Subcutaneous adipose tissue (tissue), 4 donors: ENCODE measurements around the gene ZBTB16. TPM values are rescaled to one million over a fixed set of nuclear protein-coding genes. Genes with fewer than 3 reads are reported as not detected.

Experiments used
- CTCF ChIP-seq: fragments of 450-650 bp; IDR thresholded peaks from one replicate; pipeline ENCODE4 v1.5.1; 2016; ENCODE audit warnings: low read depth, mild to moderate bottlenecking, control low read depth, antibody characterized with exemption, moderate library complexity
- total RNA-seq, 4 donors: library from RNA; depleted of rRNA; stranded (reverse); fragments of >200 nt; gene quantifications; one replicate each; pipeline ENCODE4 v1.1.0, GENCODE V29; 2016

ZBTB16 gene
- total RNA-seq, 4 donors from 2014 or later, result 167 to 446 (median 261) TPM

GRCh38 chr11:114166362-114166761, 106.9 kb downstream of the ZBTB16 start:
- no peak for TF ChIP-seq CTCF

- no peak for TF ChIP-seq CTCF
Observed at GRCh38 chr11:114166897-114167323, 107.4 kb downstream of the ZBTB16 start.

- TF ChIP-seq CTCF, result no peak
Observed at GRCh38 chr11:114167355-114167754, 107.8 kb downstream of the ZBTB16 start.

DNA sequence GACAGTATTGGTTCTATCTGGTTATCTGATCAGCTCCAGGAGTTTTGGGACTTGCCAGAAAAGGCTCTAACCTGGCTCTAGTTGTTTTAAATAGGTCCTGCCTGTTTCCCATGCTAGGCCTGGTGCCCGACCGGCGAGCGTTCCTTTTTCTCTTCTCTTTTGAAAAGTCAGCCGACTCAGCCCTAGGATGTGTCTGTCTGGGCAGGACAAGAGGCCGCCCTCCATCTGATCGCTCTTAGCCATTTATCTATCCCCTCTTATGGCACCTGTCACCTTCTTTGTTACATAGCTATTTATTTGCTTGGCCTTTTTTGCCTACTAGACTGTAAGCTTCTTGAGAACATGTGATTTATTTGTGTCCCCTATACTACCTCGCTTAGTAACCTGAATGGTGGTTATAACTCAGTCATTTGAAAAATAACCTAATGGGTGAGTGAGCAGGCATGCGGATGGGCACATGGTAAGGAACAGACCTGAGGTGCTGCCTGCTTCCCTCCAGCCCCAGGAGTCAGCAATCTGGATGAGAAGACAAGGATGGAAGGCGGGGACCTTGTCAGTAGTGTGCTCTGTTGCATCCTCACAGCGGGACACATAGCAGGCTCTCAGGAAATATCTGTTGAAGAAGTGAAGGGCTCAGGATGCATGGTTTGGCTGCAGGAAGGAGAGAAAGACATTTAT, 108.4 kb downstream of the ZBTB16 start:
- no peak for TF ChIP-seq CTCF

DNA sequence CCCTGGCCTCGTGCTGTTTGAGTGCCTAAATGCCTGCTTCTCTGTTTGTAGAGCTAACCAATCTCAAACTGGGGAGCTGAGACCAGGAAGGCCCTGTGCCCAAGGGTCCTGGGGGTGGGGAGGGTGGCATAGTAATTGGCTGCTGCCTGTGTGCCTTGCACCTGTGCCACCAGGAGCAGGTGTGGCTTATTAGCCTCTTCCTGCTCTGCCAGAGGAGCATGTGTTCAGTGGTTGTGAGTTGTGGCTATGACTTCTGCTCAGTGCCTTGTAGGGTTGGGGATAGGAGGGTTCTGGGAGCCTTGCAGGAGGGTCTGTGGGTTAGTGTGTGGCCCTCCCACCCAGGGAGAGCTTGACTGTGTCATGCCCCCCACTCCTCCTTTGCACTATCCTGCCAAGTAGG, 109.2 kb downstream of the ZBTB16 start:
- TF ChIP-seq CTCF, result no peak

DNA sequence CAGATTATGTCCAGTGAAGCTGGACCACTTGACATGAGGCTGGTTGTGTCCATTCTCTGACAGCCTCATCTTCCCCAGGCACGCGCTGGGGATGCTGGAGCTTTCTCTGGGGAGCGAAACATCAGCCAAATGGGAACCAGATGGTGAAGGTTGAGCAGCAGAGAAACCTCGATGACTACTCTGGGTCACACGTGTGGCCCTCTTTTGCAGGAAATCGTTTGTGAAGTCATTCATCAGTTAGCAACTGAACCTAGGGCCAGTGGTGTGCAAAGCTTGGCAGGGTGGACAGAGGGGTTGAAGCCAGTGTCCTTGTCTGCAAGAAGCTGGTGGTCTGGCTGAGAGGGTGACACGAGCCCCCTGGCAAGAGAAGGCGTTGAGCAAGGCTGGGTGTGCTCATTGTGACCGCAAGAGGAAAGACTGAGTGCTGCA, 109.8 kb downstream of the ZBTB16 start:
- no peak for TF ChIP-seq CTCF

DNA sequence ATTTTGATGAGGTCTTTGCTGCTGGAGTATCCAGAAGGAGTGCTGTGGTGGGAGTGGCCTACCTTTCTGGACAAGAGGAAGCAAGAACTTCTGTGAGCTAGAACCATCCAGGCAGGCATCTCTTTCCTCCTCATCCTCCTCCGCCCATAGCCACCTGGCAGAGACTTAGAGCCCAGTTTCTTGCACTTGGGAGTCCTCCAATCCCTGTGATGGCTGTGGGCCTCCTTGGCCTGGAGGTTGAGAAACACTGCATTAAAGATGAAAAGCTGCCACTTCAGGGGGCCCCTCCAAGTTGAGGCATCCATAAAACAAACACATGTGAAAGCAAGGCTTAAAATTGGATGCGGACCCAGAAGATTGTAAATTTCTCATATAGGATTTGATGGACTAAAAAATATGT, 110.3 kb downstream of the ZBTB16 start:
- no peak for TF ChIP-seq CTCF
